LNCaP clone FGC (cell line): Measurements from ENCODE around the gene BEX5.
"Not testable (repeated sequence)": the region's sequence is repeated elsewhere in the genome, so short reads cannot be mapped to it uniquely, and the experiment has no call there.

ENCODE experiments used
- DNase-seq: peaks from one replicate; pipeline ENCODE4 v3.0.0-alpha.2; 2011; ENCODE audit warnings: low read depth
- H3K4me3 ChIP-seq: 2 replicates; pipeline ENCODE4 v1.5.1; 2011; ENCODE audit warnings: mild to moderate bottlenecking, low read depth, low read length, control low read depth
- TF ChIP-seq, protein P1 (sequence below): IDR thresholded peaks from 2 replicates; pipeline ENCODE4 v1.5.1; 2012; ENCODE audit warnings: mild to moderate bottlenecking; ENCODE audit not compliant: control insufficient read depth, insufficient read depth; ENCODE audit errors: extremely low read depth

BEX5 gene

DNA sequence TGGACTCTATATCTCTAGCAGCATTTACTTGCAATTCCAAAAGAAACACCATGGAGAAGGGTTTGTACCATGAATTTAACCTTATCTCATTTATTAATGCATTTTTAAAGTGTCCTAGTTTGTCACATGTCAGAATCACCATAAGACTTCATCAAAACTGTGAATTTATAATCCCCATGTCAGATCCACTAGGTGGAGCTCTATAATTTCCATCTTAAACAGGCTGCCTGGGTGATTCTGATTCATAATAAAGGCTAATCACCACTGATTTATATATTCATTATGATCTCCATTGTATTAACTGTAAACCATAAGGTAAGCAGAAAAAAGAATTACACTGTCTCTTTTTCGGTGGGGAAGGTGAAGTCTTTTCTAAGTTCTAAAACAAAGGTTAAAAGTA lies 26.3 kb downstream of the BEX5 start:
- no peak overlapping the region for H3K4me3 ChIP-seq
- DNase-seq: no peak
- TF ChIP-seq, protein P1, sequence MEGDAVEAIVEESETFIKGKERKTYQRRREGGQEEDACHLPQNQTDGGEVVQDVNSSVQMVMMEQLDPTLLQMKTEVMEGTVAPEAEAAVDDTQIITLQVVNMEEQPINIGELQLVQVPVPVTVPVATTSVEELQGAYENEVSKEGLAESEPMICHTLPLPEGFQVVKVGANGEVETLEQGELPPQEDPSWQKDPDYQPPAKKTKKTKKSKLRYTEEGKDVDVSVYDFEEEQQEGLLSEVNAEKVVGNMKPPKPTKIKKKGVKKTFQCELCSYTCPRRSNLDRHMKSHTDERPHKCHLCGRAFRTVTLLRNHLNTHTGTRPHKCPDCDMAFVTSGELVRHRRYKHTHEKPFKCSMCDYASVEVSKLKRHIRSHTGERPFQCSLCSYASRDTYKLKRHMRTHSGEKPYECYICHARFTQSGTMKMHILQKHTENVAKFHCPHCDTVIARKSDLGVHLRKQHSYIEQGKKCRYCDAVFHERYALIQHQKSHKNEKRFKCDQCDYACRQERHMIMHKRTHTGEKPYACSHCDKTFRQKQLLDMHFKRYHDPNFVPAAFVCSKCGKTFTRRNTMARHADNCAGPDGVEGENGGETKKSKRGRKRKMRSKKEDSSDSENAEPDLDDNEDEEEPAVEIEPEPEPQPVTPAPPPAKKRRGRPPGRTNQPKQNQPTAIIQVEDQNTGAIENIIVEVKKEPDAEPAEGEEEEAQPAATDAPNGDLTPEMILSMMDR: peak; percentile 37; the same call in 1 of the 2 replicates

DNA sequence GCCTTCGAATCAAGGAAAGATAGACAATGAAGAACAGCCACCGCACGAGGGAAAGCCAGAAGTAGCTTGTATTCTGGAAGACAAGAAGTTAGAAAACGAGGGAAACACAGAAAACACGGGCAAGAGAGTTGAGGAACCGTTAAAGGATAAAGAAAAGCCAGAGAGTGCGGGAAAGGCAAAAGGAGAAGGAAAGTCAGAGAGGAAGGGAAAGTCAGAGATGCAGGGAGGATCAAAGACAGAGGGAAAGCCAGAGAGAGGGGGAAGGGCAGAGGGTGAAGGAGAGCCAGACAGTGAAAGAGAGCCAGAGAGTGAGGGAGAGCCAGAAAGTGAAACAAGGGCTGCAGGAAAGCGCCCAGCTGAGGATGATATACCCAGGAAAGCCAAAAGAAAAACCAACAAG lies 28.9 kb downstream of the BEX5 start:
- no peak for DNase-seq
- TF ChIP-seq, protein P1: no peak
- H3K4me3 ChIP-seq: no peak overlapping the region

DNA sequence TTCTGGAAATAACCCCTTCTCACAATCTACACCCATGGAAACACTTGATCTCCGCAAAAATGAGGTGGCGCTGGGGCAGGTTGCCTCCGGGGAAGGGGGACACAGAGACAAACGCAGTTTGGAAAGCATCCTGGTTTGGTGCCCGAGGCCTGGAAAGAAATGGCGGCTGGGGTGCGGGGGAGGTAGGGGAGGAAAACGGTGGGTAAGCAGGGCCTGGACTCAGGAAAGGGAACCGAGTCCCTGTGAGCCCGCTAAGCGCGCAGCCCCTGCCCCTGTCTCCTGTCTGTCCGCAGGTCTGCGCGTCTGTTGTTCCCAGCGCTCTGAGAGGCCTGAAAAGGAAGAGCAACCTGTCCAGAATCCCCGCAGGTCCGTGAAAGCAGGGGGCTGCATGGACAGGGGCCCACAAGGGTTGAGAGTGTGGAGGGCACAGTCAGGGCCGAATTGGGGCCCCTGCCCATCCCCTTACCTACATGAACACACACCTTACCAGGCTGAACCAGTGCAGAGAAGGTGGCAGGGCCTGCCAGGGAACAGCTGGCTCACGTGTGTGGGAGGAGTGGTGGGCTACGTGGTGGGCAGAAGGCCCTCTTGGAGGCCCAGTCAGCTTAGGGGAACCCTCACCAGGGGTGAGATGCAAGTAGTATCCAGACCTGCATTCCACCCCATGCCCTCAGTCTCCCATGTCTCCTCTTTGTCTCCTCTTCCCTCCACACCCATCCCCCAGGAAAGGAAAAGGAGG lies 29.5 kb downstream of the BEX5 start:
- DNase-seq: not testable (repeated sequence)

DNA sequence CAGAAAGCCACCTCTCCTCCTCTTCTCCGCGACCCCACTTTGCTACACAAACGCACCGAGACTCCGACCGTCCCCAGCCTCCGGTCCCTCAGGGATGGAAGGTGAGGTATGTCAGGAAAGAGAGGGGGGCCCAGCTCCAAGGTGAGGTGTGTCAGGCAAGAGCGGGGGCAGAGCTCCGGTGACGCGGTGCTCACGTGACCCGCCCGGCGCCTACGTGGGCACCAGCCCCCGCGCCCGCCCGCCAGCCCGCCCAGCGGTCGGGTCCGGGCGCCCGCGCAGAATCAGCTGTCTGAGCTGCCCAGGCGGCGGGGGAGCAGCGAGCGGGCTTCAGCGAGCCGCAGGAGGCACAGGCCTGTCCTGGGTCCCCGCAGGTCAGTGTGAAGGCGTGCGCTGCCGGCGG lies 30.3 kb downstream of the BEX5 start, which contains the start of gene TCEAL2:
TCEAL2 (plus strand) TSS at position 244 of the 400 bp plus-strand sequence. CDS start 1,152 bp downstream, outside the sequence.
- DNase-seq, H3K4me3 ChIP-seq: not testable (repeated sequence)

More for the DNA sequence above, 29.5 kb downstream of the BEX5 start:
- H3K4me3 ChIP-seq: not testable (repeated sequence)

DNA sequence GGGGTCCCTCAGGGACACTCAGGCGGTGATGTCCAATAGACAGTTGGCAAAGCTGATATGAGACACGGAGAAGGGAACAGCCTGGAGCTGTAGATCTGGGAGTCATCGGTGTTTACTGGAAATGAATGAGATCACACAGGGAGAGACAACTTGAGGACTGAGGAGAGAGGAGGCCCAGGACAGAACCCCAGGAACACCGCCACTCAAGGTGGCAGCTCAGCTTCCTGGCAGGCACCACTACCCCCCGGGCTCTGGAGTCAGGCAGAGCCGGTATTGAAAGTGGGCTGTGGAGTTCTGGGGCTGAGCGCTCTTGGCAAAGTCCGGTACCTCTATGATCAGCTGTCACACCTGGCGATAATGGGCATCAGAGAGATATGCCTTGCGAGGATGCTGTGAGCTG lies 30.8 kb downstream of the BEX5 start:
- DNase-seq, H3K4me3 ChIP-seq: not testable (repeated sequence)

DNA sequence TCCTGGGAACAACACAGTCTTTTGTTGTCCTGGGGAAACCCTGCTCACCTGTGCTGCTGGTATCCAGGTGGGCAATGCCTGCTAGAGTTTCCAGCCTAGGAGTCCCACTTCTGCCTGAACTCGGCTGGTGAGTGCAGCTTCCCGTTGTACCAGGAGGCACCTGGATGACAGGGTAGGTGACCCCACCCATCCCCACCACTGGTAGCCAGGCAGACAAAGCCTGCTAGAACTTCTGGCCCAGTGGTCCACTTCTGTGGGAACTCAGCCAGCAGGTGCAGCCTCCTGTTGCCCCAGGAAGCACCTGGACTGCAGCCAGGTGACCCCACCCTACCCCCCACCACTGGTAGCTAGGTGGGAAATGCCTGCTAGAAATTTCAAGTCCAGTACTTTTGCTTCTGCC lies 40.0 kb downstream of the BEX5 start:
- H3K4me3 ChIP-seq: no peak overlapping the region
- no peak for DNase-seq
- TF ChIP-seq, protein P1: no peak

DNA sequence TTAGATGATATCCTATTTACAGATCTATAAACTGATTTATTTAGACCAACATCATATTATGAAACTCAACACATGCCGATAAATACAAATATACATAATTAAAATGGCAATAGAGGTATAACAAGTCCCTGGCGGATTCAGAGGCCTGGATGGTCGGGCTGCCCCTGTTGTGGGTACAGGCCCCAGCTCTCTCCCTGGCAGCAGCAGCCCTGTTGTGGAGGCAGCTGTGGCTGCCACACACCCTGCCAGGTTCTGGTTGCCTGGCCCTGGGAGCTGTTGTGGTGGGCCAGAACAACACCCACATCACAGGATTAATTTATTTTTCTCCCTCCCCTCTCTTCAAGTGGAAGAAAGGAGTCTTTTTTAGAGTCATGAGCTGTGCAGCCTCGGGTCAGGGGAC lies 42.4 kb downstream of the BEX5 start:
- DNase-seq: no peak
- TF ChIP-seq, protein P1: no peak

More for the DNA sequence above, 42.4 kb downstream of the BEX5 start:
- no peak overlapping the region for H3K4me3 ChIP-seq
